H1 (cell line): ENCODE measurements around the gene AAK1. TPM values are rescaled to one million over a fixed set of nuclear protein-coding genes. Genes with fewer than 3 reads are reported as not detected.

ENCODE experiments used
- CHD2 ChIP-seq: IDR thresholded peaks from 2 replicates; pipeline ENCODE4 v1.6.1; 2012; ENCODE audit warnings: low read length, improper control_type of control experiment
- JUN ChIP-seq: IDR thresholded peaks from 2 replicates; pipeline ENCODE4 v1.6.1; 2011; ENCODE audit warnings: low read depth, mild to moderate bottlenecking, improper control_type of control experiment, low read length
- SRF ChIP-seq: IDR thresholded peaks from 2 replicates; pipeline ENCODE4 v1.6.1; 2011; ENCODE audit warnings: mild to moderate bottlenecking, low read depth, low read length, moderate library complexity
- TAF1 ChIP-seq: IDR thresholded peaks from 2 replicates; pipeline ENCODE4 v1.6.1; 2011; ENCODE audit warnings: mild to moderate bottlenecking, low read depth, low read length
- polyA plus RNA-seq, 7 experiments: library from polyadenylated mRNA; depleted of rRNA in 3 of 7; stranded (reverse) in 5 of 7; unstranded in 2 of 7; fragments of >200 nt in 5 of 7; fragments of 200-250 nt in 2 of 7; gene quantifications; 1 replicate in 5 of 7; 2 replicates in 1 of 7; 4 replicates in 1 of 7; pipeline versions ENCODE4 v1.2.1 to v1.2.3, GENCODE V29; 2011 to 2013; ENCODE audit warnings: missing spikeins in 2 of 7, mixed read lengths in 2 of 7
- total RNA-seq: library from RNA; stranded (reverse); fragmentation: NEBNext Ultra II Directional; extraction: Animal tissue kit (Norgen Biotek cat#: 25700); gene quantifications from 2 replicates; pipeline ENCODE4 v1.2.1, GENCODE V29; 2021
- TF ChIP-seq, protein P1 (sequence below): IDR thresholded peaks from 2 replicates; pipeline ENCODE4 v1.6.1; 2012; ENCODE audit warnings: inconsistent platforms

AAK1 gene
- total and polyA plus RNA-seq, 2 of the 8 experiments (the other 6 are each of a cell fraction or from before 2014, with no cell fraction given), result 10.0 to 40.5 TPM

- no peak for TF ChIP-seq TAF1
- no peak for TF ChIP-seq CHD2
- TF ChIP-seq JUN, result no peak
- TF ChIP-seq, protein P1, sequence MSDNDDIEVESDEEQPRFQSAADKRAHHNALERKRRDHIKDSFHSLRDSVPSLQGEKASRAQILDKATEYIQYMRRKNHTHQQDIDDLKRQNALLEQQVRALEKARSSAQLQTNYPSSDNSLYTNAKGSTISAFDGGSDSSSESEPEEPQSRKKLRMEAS, result no peak
- no peak for TF ChIP-seq SRF
Observed at GRCh38 chr2:69636395-69636794, 7.1 kb downstream of the AAK1 start (continued).
